Brain microvascular endothelial cell (primary cell): Measurements from ENCODE around the gene ADGRG1.

Source experiments
- DNase-seq: peaks from one replicate; pipeline ENCODE4 v3.0.0-alpha.2; 2020
- H3K27ac ChIP-seq: fragments of 250-450 bp; sonication (Bioruptor Pico); 2 replicates; pipeline ENCODE4 v1.5.1; 2020; ENCODE audit warnings: mild to moderate bottlenecking, moderate library complexity
- H3K27me3 ChIP-seq: fragments of 250-450 bp; sonication (Bioruptor Pico); replicated peaks from 2 replicates; pipeline ENCODE4 v1.5.1; 2020; ENCODE audit warnings: mild to moderate bottlenecking
- H3K36me3 ChIP-seq: fragments of 250-450 bp; sonication (Bioruptor Pico); replicated peaks from 2 replicates; pipeline ENCODE4 v1.5.1; 2020; ENCODE audit warnings: mild to moderate bottlenecking
- H3K4me3 ChIP-seq: 2 replicates; pipeline ENCODE4 v1.5.1; 2011; ENCODE audit warnings: low read depth, mild to moderate bottlenecking, control low read depth, low read length, moderate library complexity
- CTCF ChIP-seq: IDR thresholded peaks from 2 replicates; pipeline ENCODE4 v1.5.1; 2011; ENCODE audit warnings: low read depth, mild to moderate bottlenecking, moderate library complexity, low read length, control low read depth, inconsistent platforms; ENCODE audit errors: missing control alignments
- in situ Hi-C: cut with HindIII; loops from 2 replicates; pipeline ENCODE4 v1.10.0; 2017; ENCODE audit warnings: low sequenced_read_pairs, low pct_ligation_motif_present

Gene ADGRG1

GRCh38 chr16:57609541-57610401 lies 18.7 kb upstream of the ADGRG1 start:
- no peak overlapping the region for H3K4me3 ChIP-seq
- H3K27me3 ChIP-seq, result no peaks in the 10 kb centered on the region
- in situ Hi-C loops, result no loop called here
- no peak for TF ChIP-seq CTCF
- H3K27ac ChIP-seq, result no peak overlapping the region
- no peaks in the 10 kb centered on the region for H3K36me3 ChIP-seq
- no peak for DNase-seq

- TF ChIP-seq CTCF, result no peak
- no peak for DNase-seq
- in situ Hi-C loops, result no loop called here
Measured at GRCh38 chr16:57610611-57611010, 17.8 kb upstream of the ADGRG1 start.

GRCh38 chr16:57611181-57611580 lies 17.2 kb upstream of the ADGRG1 start:
- no peak for TF ChIP-seq CTCF
- Histone ChIP-seq H3K4me3 (no peak overlapping the region), H3K27ac (no peak overlapping the region), H3K27me3 (no peaks in the 10 kb centered on the region), H3K36me3 (no peaks in the 10 kb centered on the region)
- in situ Hi-C loops, result no loop called here
- DNase-seq, result peak; percentile 29

More at GRCh38 chr16:57610611-57611010, 17.8 kb upstream of the ADGRG1 start:
- H3K27ac ChIP-seq, result no peak overlapping the region
- H3K36me3 ChIP-seq, result no peaks in the 10 kb centered on the region
- H3K27me3 ChIP-seq, result no peaks in the 10 kb centered on the region
- H3K4me3 ChIP-seq, result no peak overlapping the region

- in situ Hi-C loops, result no loop called here
- no peak for DNase-seq
- no peak overlapping the region for H3K4me3 ChIP-seq
- no peaks in the 10 kb centered on the region for H3K27me3 ChIP-seq
- no peaks in the 10 kb centered on the region for H3K36me3 ChIP-seq
- H3K27ac ChIP-seq, result no peak overlapping the region
- no peak for TF ChIP-seq CTCF
Measured at GRCh38 chr16:57611706-57612105, 16.7 kb upstream of the ADGRG1 start.

- in situ Hi-C loops, result no loop called here
- H3K27ac ChIP-seq, result no peak overlapping the region
- DNase-seq, result no peak
- no peak for TF ChIP-seq CTCF
- no peaks in the 10 kb centered on the region for H3K36me3 ChIP-seq
- H3K4me3 ChIP-seq, result no peak overlapping the region
- no peaks in the 10 kb centered on the region for H3K27me3 ChIP-seq
Measured at GRCh38 chr16:57612494-57612893, 15.9 kb upstream of the ADGRG1 start.
